ENCODE measurements around the gene MRPS35.
A peak's percentile ranks its signal among the peaks of the same experiment; 100 is the strongest.

Gene MRPS35

DNA sequence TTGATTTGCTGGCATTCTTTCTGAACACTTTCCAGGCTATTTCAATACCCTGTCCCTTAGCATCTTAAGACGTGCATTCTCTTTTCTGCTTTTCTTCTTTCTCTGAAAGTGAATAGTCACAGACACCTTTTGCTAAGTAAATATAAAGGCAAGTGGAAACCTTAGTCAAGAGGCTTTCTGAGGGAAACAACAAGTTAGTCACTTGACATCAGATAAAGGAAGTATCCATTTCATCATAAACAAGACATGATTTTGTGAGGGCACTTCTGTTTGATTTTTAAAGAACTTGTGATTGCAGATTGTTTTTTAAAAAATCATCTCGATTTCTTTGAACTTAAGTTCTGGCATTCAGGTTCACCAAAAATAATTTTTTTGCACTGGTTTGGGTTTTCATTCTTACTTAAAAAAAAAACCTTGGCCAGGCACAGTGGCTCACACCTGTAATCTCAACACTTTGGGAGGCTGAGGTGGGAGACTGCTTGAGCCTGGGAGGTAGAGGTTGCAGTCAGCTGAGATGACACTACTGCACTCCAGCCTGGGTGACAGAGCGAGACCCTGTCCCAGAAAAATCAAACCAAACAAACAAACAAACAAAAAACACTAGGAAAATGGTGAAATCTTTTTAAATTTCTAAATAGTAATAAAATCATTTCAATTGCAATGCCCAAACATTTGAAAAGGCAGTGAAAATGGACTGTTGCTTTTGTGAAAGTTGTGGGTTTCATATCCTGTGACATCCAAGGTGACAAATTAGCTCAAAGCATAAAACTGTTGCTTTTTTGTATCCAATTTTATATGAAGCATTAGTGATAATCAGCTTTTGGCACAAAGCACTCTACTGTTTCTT lies 61.1 kb downstream of the MRPS35 start:
- H3K27me3 Mint-ChIP-seq = no peaks in the 10 kb centered on the region
- H3K4me1 Mint-ChIP-seq (ENCODE audit: low read depth) = peaks cover 4% of the 10 kb centered on the region
- no peak overlapping the region for H3K4me3 Mint-ChIP-seq
- H3K27ac Mint-ChIP-seq = no peak overlapping the region
- no peaks in the 10 kb centered on the region for H3K36me3 Mint-ChIP-seq (ENCODE audit: low read depth)
- no peaks in the 10 kb centered on the region for H3K9me3 Mint-ChIP-seq
- intact Hi-C loops (cut with micrococcal nuclease) = no loop called here

DNA sequence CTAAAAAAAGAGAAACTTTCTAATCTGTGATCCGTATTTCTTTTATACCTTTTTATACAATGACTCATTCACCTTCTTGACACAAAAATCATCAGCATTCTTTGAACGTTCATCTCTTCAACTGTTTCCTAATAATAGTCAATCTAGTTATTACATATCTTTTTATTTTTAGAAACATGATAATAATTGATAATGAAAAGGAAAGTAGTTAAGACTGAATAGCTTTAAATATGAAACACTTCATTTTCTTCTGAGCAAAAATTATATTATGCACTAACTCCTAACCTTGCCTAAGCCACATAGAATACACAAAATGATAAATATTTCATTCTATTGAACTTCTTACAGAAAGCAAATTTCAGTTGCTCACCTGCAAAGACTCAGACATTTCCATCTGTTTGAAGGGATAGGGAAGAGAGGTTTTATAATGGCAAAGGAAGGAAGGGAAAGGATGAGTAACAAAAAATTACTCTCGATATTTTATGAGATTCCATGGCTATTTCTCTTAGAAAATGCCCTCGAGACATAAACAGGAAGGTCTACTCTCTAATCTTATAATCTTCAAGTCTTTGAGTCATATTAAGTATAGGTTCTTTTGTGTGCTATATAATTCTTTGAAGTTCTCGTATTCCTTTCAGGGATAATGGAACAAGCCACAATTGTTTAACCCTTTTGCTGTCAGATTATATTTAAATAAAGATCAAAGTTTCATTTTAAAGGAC lies 61.9 kb downstream of the MRPS35 start:
- H3K27ac Mint-ChIP-seq = no peak overlapping the region
- no peaks in the 10 kb centered on the region for H3K27me3 Mint-ChIP-seq
- no peak overlapping the region for H3K4me3 Mint-ChIP-seq
- H3K4me1 Mint-ChIP-seq (ENCODE audit: low read depth) = peaks cover 4% of the 10 kb centered on the region
- intact Hi-C loops (cut with micrococcal nuclease) = no loop called here
- H3K36me3 Mint-ChIP-seq (ENCODE audit: low read depth) = no peaks in the 10 kb centered on the region
- no peaks in the 10 kb centered on the region for H3K9me3 Mint-ChIP-seq

DNA sequence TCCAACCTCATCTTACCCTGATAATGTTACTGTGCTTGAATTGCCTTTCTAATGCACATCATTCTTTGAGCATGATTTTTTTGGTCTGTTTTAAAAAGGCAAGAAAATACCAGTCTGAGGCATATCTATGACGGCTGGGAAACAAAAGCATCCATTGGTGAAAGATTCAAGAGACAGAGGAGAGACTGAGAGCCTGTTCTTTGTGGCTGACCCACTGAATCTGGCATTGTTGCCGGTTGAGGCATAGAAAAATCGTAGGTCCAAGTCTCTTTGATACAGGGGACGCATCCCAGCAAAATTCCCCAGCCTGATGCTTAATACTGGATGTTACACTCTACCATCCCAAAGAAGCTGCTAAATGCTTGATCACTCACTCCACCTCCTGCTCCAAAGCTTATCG lies 66.5 kb downstream of the MRPS35 start:
- H3K27me3 Mint-ChIP-seq = peaks cover 7% of the 10 kb centered on the region
- peaks cover 25% of the 10 kb centered on the region for H3K4me1 Mint-ChIP-seq (ENCODE audit: low read depth)
- H3K27ac Mint-ChIP-seq = no peak overlapping the region
- H3K36me3 Mint-ChIP-seq (ENCODE audit: low read depth) = peaks cover 6% of the 10 kb centered on the region
- no peak overlapping the region for H3K4me3 Mint-ChIP-seq
- no peaks in the 10 kb centered on the region for H3K9me3 Mint-ChIP-seq
- intact Hi-C loops (cut with micrococcal nuclease) = no loop called here

DNA sequence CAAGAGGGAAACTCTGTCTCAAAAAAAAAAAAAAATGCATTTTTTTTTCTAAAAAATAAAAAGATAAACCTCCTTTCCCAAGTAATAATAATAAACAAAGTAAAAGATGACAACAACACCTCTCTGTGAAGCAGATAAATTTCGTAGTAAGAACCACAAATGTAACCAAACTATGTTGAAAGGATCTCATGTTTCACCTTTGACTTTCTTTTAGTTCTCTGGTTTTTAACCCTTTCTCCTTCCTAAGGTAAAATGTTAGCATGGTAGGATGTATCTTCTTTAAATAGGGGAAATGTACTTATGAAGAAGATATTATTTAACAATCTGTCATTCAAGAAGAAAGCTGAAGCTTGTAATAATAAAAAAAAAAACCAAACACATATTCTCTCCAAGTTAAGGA lies 67.6 kb downstream of the MRPS35 start:
- Mint-ChIP-seq H3K36me3 (ENCODE audit: low read depth) (peaks cover 6% of the 10 kb centered on the region), H3K27ac (no peak overlapping the region), H3K4me3 (no peak overlapping the region), H3K4me1 (ENCODE audit: low read depth) (peaks cover 25% of the 10 kb centered on the region), H3K9me3 (no peaks in the 10 kb centered on the region), H3K27me3 (peaks cover 7% of the 10 kb centered on the region)
- intact Hi-C loops (cut with micrococcal nuclease) = no loop called here

DNA sequence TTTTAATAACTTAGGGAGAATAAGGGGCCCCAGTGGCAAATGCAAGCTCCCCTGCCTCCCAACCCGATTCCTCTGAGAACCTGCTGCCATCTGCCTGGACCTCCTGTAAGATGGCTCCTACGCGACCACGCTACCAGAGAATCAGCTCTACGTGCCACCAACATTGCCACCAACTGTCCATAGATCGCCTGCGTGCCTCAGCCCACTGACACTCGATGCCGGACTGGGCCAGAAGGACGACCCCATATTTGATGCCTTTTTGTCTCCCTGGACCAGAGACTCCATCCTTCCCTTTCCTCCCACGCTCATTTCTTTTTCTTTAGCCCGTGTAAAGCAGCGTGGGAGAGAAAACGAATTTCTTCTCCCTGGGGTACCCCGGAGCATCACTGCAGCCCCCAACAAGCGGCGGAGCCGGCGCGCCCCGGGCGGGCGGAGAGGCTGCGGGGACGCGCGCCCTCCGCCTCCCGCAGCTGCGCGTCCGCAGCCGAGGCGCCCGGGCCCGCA lies 68.8 kb downstream of the MRPS35 start:
- H3K36me3 Mint-ChIP-seq (ENCODE audit: low read depth) = peaks cover 6% of the 10 kb centered on the region
- intact Hi-C loops (cut with micrococcal nuclease) = no loop called here
- no peaks in the 10 kb centered on the region for H3K9me3 Mint-ChIP-seq

DNA sequence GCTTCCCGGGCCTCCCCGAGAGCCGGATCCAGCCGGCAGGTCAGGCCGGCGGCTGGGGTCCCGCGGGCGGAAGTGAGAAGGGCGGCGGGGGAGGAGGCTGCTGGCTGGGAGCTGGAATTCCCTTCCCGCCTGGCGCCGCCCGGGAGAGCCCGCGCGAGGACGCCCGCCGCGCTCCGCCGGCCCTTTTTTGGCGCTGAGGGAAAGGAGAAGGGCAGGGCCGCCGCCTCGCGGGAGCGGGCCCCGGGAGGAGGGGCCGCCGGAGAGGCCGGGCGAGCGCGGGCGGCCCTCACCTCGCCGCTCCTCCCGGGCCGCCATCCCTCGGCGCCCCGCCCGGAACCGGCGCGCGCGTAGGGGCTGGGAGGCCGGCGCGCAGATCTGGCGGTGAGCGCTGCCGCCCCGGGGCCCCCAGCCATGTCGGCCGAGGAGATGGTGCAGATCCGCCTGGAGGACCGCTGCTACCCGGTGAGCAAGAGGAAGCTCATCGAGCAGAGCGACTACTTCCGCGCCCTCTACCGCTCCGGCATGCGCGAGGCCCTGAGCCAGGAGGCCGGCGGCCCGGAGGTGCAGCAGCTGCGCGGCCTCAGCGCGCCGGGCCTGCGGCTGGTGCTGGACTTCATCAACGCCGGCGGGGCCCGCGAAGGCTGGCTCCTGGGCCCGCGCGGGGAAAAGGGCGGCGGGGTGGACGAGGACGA lies 69.4 kb downstream of the MRPS35 start, which contains the start of the genes KLHL42 and MANSC4:
TSS of gene KLHL42 (plus strand) at position 314 of the 692 bp plus-strand sequence. CDS start at position 412, 98 bp downstream.
TSS of gene MANSC4 (minus strand) at position 317 of the 692 bp plus-strand sequence. CDS start 8,960 bp downstream, outside the sequence.
- peak within 1 kb of the TSS; percentile 82 for H3K4me3 Mint-ChIP-seq
- intact Hi-C loops (cut with micrococcal nuclease) = no loop called here
- H3K4me1 Mint-ChIP-seq (ENCODE audit: low read depth) = peaks cover 21% of the 10 kb centered on the region
- H3K9me3 Mint-ChIP-seq = no peaks in the 10 kb centered on the region
- H3K36me3 Mint-ChIP-seq (ENCODE audit: low read depth) = peaks cover 6% of the 10 kb centered on the region
- H3K27me3 Mint-ChIP-seq = peaks cover 7% of the 10 kb centered on the region
- peak within 1 kb of the TSS; percentile 65 for H3K27ac Mint-ChIP-seq

More for the DNA sequence above, 68.8 kb downstream of the MRPS35 start:
- H3K27me3 Mint-ChIP-seq = peaks cover 7% of the 10 kb centered on the region
- H3K4me3 Mint-ChIP-seq = peak overlapping the region; percentile 82
- peak overlapping the region; percentile 18 for H3K27ac Mint-ChIP-seq
- H3K4me1 Mint-ChIP-seq (ENCODE audit: low read depth) = peaks cover 21% of the 10 kb centered on the region

DNA sequence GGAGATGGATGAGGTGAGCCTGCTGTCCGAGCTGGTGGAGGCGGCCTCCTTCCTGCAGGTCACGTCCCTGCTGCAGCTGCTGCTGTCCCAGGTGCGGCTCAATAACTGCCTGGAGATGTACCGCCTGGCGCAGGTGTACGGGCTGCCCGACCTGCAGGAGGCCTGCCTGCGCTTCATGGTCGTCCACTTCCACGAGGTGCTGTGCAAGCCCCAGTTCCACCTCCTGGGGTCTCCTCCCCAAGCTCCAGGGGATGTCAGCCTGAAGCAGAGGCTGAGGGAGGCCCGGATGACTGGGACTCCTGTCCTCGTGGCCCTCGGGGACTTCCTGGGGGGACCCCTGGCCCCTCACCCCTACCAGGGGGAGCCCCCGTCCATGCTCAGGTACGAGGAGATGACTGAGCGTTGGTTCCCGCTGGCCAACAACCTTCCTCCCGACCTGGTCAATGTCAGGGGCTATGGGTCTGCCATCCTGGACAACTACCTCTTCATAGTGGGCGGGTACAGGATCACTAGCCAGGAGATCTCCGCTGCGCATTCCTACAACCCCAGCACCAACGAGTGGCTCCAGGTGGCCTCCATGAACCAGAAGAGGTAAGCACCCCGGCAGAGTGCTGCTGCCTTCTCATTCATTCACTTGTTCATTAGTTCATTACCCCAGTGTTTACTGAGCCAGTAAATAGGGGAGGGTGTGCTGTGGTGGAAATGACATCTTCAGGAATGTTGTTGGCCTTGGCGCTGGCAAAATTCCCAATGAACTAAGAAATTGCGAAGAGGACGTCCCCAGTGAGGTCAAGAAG lies 70.2 kb downstream of the MRPS35 start:
- Mint-ChIP-seq H3K4me1 (ENCODE audit: low read depth) (peaks cover 27% of the 10 kb centered on the region), H3K27ac (peak overlapping the region; percentile 65), H3K27me3 (peaks cover 7% of the 10 kb centered on the region), H3K9me3 (no peaks in the 10 kb centered on the region), H3K4me3 (peak overlapping the region; percentile 82), H3K36me3 (ENCODE audit: low read depth) (peaks cover 6% of the 10 kb centered on the region)
- intact Hi-C loops (cut with micrococcal nuclease) = no loop called here

DNA sequence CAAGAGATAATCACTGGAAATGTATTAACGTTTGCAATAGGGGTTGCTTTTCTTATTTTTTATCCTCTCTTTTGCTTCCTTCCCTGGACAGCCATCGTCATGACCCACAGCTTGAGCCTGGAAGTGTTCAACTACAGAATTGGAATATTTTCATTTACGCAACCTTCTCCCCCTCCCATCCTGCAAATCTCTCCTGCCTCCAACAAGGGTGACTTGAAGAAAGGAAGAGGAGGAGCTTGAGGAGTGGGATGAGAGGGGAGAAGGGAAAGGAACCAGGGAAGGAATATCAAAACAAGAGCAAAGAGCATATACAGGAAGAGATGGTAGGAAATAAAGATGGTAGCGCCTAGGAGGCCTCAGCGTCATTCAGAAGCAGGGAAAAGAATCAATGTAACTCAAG lies 71.0 kb downstream of the MRPS35 start:
- Mint-ChIP-seq H3K27ac (no peak overlapping the region), H3K36me3 (ENCODE audit: low read depth) (peaks cover 6% of the 10 kb centered on the region), H3K4me1 (ENCODE audit: low read depth) (peaks cover 27% of the 10 kb centered on the region), H3K27me3 (peaks cover 7% of the 10 kb centered on the region), H3K4me3 (no peak overlapping the region), H3K9me3 (no peaks in the 10 kb centered on the region)
- intact Hi-C loops (cut with micrococcal nuclease) = no loop called here

DNA sequence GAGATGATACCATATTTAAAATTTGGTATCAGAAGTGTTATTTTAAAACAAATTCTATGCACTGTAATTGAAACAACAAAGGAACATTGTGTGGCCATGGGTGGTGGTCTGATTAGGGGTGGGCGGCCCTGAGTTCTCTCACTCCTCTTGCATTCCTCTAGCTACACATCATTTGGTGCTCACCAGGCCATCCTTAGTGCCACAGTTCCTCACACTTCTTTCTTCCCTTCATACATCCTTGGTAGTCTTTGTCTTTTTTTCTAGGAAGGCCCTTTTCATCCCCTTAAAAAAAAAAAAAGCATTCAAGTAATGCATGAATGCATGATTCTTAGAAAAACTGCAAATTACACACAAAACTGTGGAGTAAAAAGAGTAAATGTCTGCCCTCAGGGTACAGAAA lies 71.8 kb downstream of the MRPS35 start:
- Mint-ChIP-seq H3K27ac (no peak overlapping the region), H3K27me3 (peaks cover 7% of the 10 kb centered on the region), H3K4me1 (ENCODE audit: low read depth) (peaks cover 27% of the 10 kb centered on the region), H3K9me3 (no peaks in the 10 kb centered on the region), H3K4me3 (no peak overlapping the region), H3K36me3 (ENCODE audit: low read depth) (peaks cover 6% of the 10 kb centered on the region)
- intact Hi-C loops (cut with micrococcal nuclease) = no loop called here

DNA sequence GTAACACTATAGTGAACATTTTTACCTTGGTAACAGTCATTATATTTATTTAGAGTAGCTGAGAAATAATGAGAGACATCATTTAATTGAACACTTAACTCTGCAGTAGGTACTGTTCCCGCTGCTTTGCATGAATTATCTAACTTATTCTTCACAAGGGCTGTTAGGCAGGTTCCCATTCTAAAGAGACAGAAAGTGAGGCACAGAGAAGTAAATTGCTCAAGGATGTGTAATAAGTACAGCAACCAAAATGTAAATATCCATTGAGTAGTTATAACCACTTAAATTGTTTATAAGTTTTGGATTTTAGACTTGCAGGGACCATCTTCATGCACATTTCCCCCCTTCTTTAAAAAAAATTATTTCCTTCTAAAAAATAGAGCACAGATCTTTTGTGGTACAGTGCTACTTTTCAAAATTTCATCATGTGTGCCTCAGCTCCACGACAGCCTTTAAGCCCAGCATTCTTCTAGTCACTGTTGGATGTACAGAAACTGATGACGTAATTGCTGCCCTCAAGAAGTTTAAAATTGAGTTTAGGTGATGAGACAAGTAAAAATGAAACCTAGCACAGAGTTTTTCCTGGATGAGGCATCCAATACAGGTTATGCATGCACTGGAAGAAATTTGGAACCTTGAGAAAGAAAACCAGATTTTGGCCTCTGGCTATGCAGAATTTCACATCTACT lies 75.4 kb downstream of the MRPS35 start:
- no peaks in the 10 kb centered on the region for H3K27me3 Mint-ChIP-seq
- H3K4me1 Mint-ChIP-seq (ENCODE audit: low read depth) = peaks cover 16% of the 10 kb centered on the region
- no peak overlapping the region for H3K4me3 Mint-ChIP-seq
- peaks cover 7% of the 10 kb centered on the region for H3K36me3 Mint-ChIP-seq (ENCODE audit: low read depth)
- intact Hi-C loops (cut with micrococcal nuclease) = no loop called here
- no peaks in the 10 kb centered on the region for H3K9me3 Mint-ChIP-seq
- no peak overlapping the region for H3K27ac Mint-ChIP-seq

DNA sequence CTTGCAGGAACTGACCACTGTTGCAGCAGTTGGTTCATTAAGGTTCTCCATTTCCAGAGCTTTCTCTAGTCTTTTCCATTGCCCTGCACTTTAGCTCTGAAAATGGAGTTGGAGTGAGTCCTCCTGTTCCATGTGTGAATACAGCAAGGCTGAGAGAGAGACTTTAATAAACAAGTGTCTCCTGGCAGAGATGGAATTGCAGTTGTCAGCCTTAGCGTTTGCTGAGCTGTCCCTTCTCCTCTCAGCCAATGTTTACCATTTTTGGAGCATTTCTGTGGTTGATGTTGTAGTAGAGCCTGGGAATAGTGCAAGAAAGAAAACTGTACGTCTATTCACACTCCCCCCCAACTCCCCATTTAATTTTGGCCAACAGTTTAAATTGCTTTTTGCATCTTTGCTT lies 76.9 kb downstream of the MRPS35 start:
- H3K4me1 Mint-ChIP-seq (ENCODE audit: low read depth) = peaks cover 6% of the 10 kb centered on the region
- intact Hi-C loops (cut with micrococcal nuclease) = no loop called here
- no peaks in the 10 kb centered on the region for H3K27me3 Mint-ChIP-seq
- peaks cover 13% of the 10 kb centered on the region for H3K36me3 Mint-ChIP-seq (ENCODE audit: low read depth)
- no peak overlapping the region for H3K4me3 Mint-ChIP-seq
- H3K9me3 Mint-ChIP-seq = no peaks in the 10 kb centered on the region
- no peak overlapping the region for H3K27ac Mint-ChIP-seq

DNA sequence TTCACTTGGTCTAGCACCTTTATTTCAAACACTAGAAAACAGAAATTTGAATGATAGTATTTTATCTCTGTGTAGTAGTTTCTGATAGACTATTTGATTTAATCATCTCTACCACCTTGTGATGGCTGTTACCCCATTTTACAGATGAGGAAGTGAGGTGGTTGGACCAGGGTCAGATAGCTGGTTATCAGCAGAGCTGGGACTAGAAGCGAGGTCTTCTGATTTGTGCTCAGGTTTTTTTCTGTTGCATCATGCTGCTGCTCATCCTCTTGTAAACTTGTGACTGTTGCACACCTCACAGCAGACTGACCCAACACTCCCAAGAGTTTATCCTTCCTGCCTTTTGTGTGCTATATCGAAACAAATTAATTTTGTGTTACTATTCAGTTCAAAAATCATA lies 79.5 kb downstream of the MRPS35 start:
- Mint-ChIP-seq H3K36me3 (ENCODE audit: low read depth) (peaks cover 28% of the 10 kb centered on the region), H3K4me3 (no peak overlapping the region), H3K4me1 (ENCODE audit: low read depth) (peaks cover 6% of the 10 kb centered on the region), H3K9me3 (no peaks in the 10 kb centered on the region), H3K27me3 (no peaks in the 10 kb centered on the region), H3K27ac (no peak overlapping the region)
- intact Hi-C loops (cut with micrococcal nuclease) = no loop called here

Data from dendritic cell treated with granulocyte-macrophage colony-stimulating factor and Interleukin-4, amounts not matched to agents 40 ng/mL and 50 ng/mL, for 4 days (primary cell).